HG02678 (cell line): ENCODE results near the gene SLC25A39.

ENCODE experiments used
- ATAC-seq: cut with Tn5 transposase; IDR thresholded peaks from one replicate; pipeline ENCODE4 v1.9.1; 2021; ENCODE audit warnings: mild to moderate bottlenecking, moderate library complexity; ENCODE audit not compliant: unreplicated experiment

The SLC25A39 gene

GRCh38 chr17:44280392-44280937, 44.2 kb downstream of the SLC25A39 start:
- ATAC-seq = no peak

- ATAC-seq = peak; percentile 79
Measured at GRCh38 chr17:44279666-44280391, 44.8 kb downstream of the SLC25A39 start.

GRCh38 chr17:44279346-44279665, 45.3 kb downstream of the SLC25A39 start:
- ATAC-seq = no peak

DNA sequence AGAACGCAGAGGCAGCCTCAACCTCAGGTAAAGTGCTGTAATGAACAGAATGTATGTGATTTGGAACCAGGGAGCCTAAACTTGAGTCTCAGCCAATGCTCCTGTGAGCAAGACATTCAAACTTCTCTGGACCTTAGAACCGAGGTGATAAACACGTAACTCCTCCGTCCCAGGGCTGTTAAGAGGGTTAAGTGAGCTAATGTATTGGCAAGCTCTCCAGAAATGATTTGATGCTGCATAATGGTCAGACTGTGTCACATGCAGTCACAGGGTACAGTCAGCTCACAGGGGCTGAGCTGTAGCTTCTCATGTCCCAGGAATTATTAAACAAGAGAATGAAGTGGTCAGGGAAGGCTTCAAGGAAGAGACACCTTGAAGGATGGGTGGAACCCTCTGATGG, 46.6 kb downstream of the SLC25A39 start:
- no peak for ATAC-seq

DNA sequence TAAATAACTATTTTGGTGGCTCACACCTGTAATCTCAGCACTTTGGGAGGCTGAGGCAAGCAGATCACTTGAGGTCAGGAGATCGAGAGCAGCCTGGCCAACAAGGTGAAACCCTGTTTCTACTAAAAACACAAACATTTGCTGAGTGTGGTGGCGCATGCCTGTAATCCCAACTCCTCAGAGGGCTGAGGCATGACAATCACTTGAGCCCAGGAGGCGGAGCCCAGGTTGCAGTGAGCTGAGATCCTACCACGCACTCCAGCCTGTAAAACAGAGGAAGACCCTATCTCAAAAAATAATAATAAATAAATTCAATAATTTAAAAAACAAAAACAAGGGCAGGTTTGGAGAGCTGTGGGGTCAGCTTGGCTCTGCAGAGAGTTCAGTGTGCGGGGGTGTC, 51.0 kb downstream of the SLC25A39 start:
- ATAC-seq = no peak

DNA sequence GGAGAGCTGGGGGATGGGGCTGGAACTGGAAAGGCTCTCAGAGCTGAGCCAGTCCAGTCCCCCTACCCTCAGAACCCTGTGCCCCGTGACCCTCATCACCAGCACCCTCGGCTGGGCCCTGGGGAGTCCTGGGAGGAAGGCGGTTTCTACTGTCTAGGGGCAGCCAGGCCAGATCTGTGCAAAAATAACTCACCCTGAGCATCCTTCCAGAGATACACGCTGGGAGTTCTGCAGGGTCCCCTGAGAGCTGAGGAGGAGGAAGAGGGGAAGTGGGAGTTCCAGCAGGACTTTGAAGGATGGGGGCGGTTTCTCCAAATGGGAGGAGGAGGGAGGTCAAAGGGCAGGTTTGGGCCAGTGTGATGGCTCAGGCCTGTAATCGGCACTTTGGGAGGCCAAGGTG, 51.7 kb downstream of the SLC25A39 start:
- ATAC-seq = no peak

- ATAC-seq = no peak
Measured at GRCh38 chr17:44272321-44272951, 52.2 kb downstream of the SLC25A39 start.
